Stimulated activated CD4-positive, alpha-beta T cell treated with anti-CD3 and anti-CD28 coated beads, Interleukin-2, amount 100 ng/mL, for 4 hours (primary cell): ENCODE results near the gene MAPK4.

Source experiments
- DNase-seq: peaks from one replicate; pipeline ENCODE4 v3.0.0-alpha.2; 2020; ENCODE audit warnings: low read depth

MAPK4 gene

GRCh38 chr18:50624981-50625380 lies 65.1 kb downstream of the MAPK4 start:
- no peak for DNase-seq

- DNase-seq = no peak
These were observed 66.4 kb downstream of the MAPK4 start for GRCh38 chr18:50626317-50626716.

GRCh38 chr18:50627594-50628532 lies 68.0 kb downstream of the MAPK4 start:
- no peak for DNase-seq

GRCh38 chr18:50628533-50628905 lies 68.6 kb downstream of the MAPK4 start:
- no peak for DNase-seq

- no peak for DNase-seq
These were observed 69.3 kb downstream of the MAPK4 start for GRCh38 chr18:50629148-50629631.

GRCh38 chr18:50630895-50631294 lies 71.0 kb downstream of the MAPK4 start:
- no peak for DNase-seq

GRCh38 chr18:50632895-50633515 lies 73.1 kb downstream of the MAPK4 start:
- no peak for DNase-seq

GRCh38 chr18:50633992-50634391 lies 74.1 kb downstream of the MAPK4 start:
- no peak for DNase-seq

- DNase-seq = no peak
These were observed 76.6 kb downstream of the MAPK4 start for GRCh38 chr18:50636366-50637057.

- no peak for DNase-seq
These were observed 78.4 kb downstream of the MAPK4 start for GRCh38 chr18:50638016-50638883.

- DNase-seq = no peak
These were observed 79.1 kb downstream of the MAPK4 start for GRCh38 chr18:50638884-50639420.

- no peak for DNase-seq
These were observed 79.8 kb downstream of the MAPK4 start for GRCh38 chr18:50639711-50640110.

GRCh38 chr18:50642439-50642838 lies 82.6 kb downstream of the MAPK4 start:
- DNase-seq = no peak

GRCh38 chr18:50644146-50644545 lies 84.3 kb downstream of the MAPK4 start:
- no peak for DNase-seq

GRCh38 chr18:50644807-50645206 lies 84.9 kb downstream of the MAPK4 start:
- no peak for DNase-seq

- DNase-seq = no peak
These were observed 87.3 kb downstream of the MAPK4 start for GRCh38 chr18:50647237-50647636.

GRCh38 chr18:50647792-50648191 lies 87.9 kb downstream of the MAPK4 start:
- DNase-seq = no peak

GRCh38 chr18:50649821-50650220 lies 89.9 kb downstream of the MAPK4 start:
- DNase-seq = no peak

GRCh38 chr18:50651334-50651733 lies 91.4 kb downstream of the MAPK4 start:
- no peak for DNase-seq

- DNase-seq = no peak
These were observed 93.7 kb downstream of the MAPK4 start for GRCh38 chr18:50653402-50654093.

- no peak for DNase-seq
These were observed 94.3 kb downstream of the MAPK4 start for GRCh38 chr18:50654211-50654610.
